A673 (cell line): ENCODE results near the gene LYPD3. TPM values are rescaled to one million over a fixed set of nuclear protein-coding genes. Genes with fewer than 3 reads are reported as not detected.

Experiments used
- BruUV-seq: library from RNA; stranded (reverse); fragments of 400-500 nt; replicated peaks from 2 replicates; lab custom pipeline; 2021; lab: Mats Ljungman, UMichigan
- CTCF ChIA-PET: fragments of 300-600 bp; sonication (Branson Sonifier 250); formaldehyde crosslinking; loops from one replicate; lab custom pipeline; 2022; ENCODE audit warnings: antibody characterized with exemption; lab: Charles Lee
- POLR2A ChIA-PET: fragments of 300-600 bp; sonication (Branson Sonifier 250); formaldehyde crosslinking; loops from one replicate; lab custom pipeline; 2022; ENCODE audit warnings: antibody characterized with exemption; ENCODE audit not compliant: low non-redundant PET; lab: Charles Lee
- DNase-seq: peaks from one replicate; pipeline ENCODE4 v3.0.0-alpha.2; 2015; ENCODE audit warnings: low spot score
- H3K27ac ChIP-seq: fragments of 200-600 bp; sonication (generic); 2 replicates; pipeline ENCODE4 v1.5.1; 2016; ENCODE audit warnings: mixed run types, low read depth, mild to moderate bottlenecking, mixed read lengths, antibody characterized with exemption, low read length; ENCODE audit not compliant: poor library complexity, severe bottlenecking
- H3K27me3 ChIP-seq: fragments of 200-600 bp; sonication (generic); replicated peaks from 2 replicates; pipeline ENCODE4 v1.6.1; 2017; ENCODE audit warnings: mixed run types, low read depth, mild to moderate bottlenecking, mixed read lengths, antibody characterized with exemption, low read length; ENCODE audit not compliant: insufficient read depth, poor library complexity
- H3K36me3 ChIP-seq: fragments of 200-600 bp; sonication (generic); 2 replicates; pipeline ENCODE4 v1.6.1; 2016; ENCODE audit warnings: mixed run types, mild to moderate bottlenecking, mixed read lengths, antibody characterized with exemption, low read length; ENCODE audit not compliant: insufficient read depth, poor library complexity, severe bottlenecking
- H3K4me1 ChIP-seq: fragments of 200-600 bp; sonication (generic); 2 replicates; pipeline ENCODE4 v1.6.1; 2017; ENCODE audit warnings: mixed run types, mild to moderate bottlenecking, mixed read lengths, antibody characterized with exemption, low read length; ENCODE audit not compliant: insufficient read depth, poor library complexity, severe bottlenecking
- H3K4me3 ChIP-seq: fragments of 200-600 bp; sonication (generic); 2 replicates; pipeline ENCODE4 v1.5.1; 2016; ENCODE audit warnings: low read depth, mixed run types, mild to moderate bottlenecking, mixed read lengths, low read length; ENCODE audit not compliant: poor library complexity, severe bottlenecking
- H3K9me3 ChIP-seq: fragments of 200-600 bp; sonication (generic); 2 replicates; pipeline ENCODE4 v1.6.1; 2016; ENCODE audit warnings: mixed run types, low read depth, mild to moderate bottlenecking, mixed read lengths, antibody characterized with exemption, low read length; ENCODE audit not compliant: poor library complexity, severe bottlenecking
- CTCF ChIP-seq: fragments of 300-800, 200-600 bp; sonication (generic); conservative IDR thresholded peaks from 2 replicates; pipeline ENCODE4 v1.5.1; 2017; ENCODE audit warnings: low read depth, mild to moderate bottlenecking, antibody characterized with exemption, low read length, moderate library complexity, mixed read lengths
- EZH2 ChIP-seq: fragments of 200-600 bp; sonication (generic); IDR thresholded peaks from 2 replicates; pipeline ENCODE4 v1.6.1; 2017; ENCODE audit warnings: borderline replicate concordance, low read depth, mild to moderate bottlenecking, mixed read lengths, antibody characterized with exemption, low read length; ENCODE audit not compliant: poor library complexity, severe bottlenecking
- intact Hi-C: fragments of 100-400 bp; cut with micrococcal nuclease; formaldehyde crosslinking; loops from one replicate; pipeline ENCODE4 v1.10.0; 2022; ENCODE audit not compliant: unreplicated experiment
- total RNA-seq: library from RNA; stranded (reverse); gene quantifications from 2 replicates; pipeline ENCODE4 v1.2.3, GENCODE V29; 2021

The LYPD3 gene
- total RNA-seq, 1 experiment from 2014 or later = 0.21 TPM

GRCh38 chr19:43474986-43475705 is 9.7 kb upstream of the LYPD3 start:
- no peaks in the 10 kb centered on the region for H3K27me3 ChIP-seq
- H3K4me3 ChIP-seq = peak overlapping the region; percentile 40
- CTCF ChIA-PET = no interaction called here
- intact Hi-C loops = no loop called here
- TF ChIP-seq EZH2 = no peak
- no peak for TF ChIP-seq CTCF
- BruUV-seq = no TSS peak
- H3K9me3 ChIP-seq = no peaks in the 10 kb centered on the region
- peaks cover 7% of the 10 kb centered on the region for H3K4me1 ChIP-seq
- peak; percentile 94 for DNase-seq
- no peaks in the 10 kb centered on the region for H3K36me3 ChIP-seq
- POLR2A ChIA-PET = interaction anchor here (0.7 kb wide), 1 partner anchor 61 kb away, joined by 3 read pairs; no protein-coding TSS in a partner anchor
- H3K27ac ChIP-seq = peak overlapping the region; percentile 63

- Histone ChIP-seq H3K36me3 (no peaks in the 10 kb centered on the region), H3K27ac (no peak overlapping the region), H3K4me1 (peaks cover 7% of the 10 kb centered on the region), H3K27me3 (no peaks in the 10 kb centered on the region), H3K9me3 (no peaks in the 10 kb centered on the region), H3K4me3 (no peak overlapping the region)
- no peak for DNase-seq
- intact Hi-C loops = no loop called here
- POLR2A ChIA-PET = interaction anchor here (0.7 kb wide), 1 partner anchor 62 kb away, joined by 3 read pairs; no protein-coding TSS in a partner anchor
- CTCF ChIA-PET = no interaction called here
- TF ChIP-seq CTCF = no peak
- no peak for TF ChIP-seq EZH2
- BruUV-seq = no TSS peak
Observed at GRCh38 chr19:43474487-43474886, 9.1 kb upstream of the LYPD3 start.

GRCh38 chr19:43471091-43471490 is 5.7 kb upstream of the LYPD3 start:
- no TSS peak for BruUV-seq
- DNase-seq = no peak
- CTCF ChIA-PET = no interaction called here
- H3K4me1 ChIP-seq = peaks cover 7% of the 10 kb centered on the region
- no peak overlapping the region for H3K4me3 ChIP-seq
- intact Hi-C loops = no loop called here
- H3K27ac ChIP-seq = no peak overlapping the region
- POLR2A ChIA-PET = no interaction called here
- H3K36me3 ChIP-seq = no peaks in the 10 kb centered on the region
- H3K9me3 ChIP-seq = no peaks in the 10 kb centered on the region
- TF ChIP-seq CTCF (no peak), EZH2 (no peak)
- H3K27me3 ChIP-seq = no peaks in the 10 kb centered on the region
